Activated CD4-positive, alpha-beta T cell treated with anti-CD3 and anti-CD28 coated beads, Interleukin-2, amount 10 ng/mL, durations not matched to agents 7 days and 5 days (primary cell): ENCODE data around the gene SLC35F3. TPM values are rescaled to one million over a fixed set of nuclear protein-coding genes. Genes with fewer than 3 reads are reported as not detected.
"Not testable (repeated sequence)": the region's sequence is repeated elsewhere in the genome, so short reads cannot be mapped to it uniquely, and the experiment has no call there.

ENCODE experiments used
- CTCF ChIA-PET: fragments of 350-600 bp; sonication (Branson Sonifier 250); formaldehyde crosslinking; loops from one replicate; lab custom pipeline; 2021; ENCODE audit warnings: antibody characterized with exemption; lab: Charles Lee
- POLR2A ChIA-PET: fragments of 350-600 bp; sonication (Branson Sonifier 250); formaldehyde crosslinking; loops from one replicate; lab custom pipeline; 2021; ENCODE audit warnings: antibody characterized with exemption; lab: Charles Lee
- DNase-seq: peaks from one replicate; pipeline ENCODE4 v3.0.0-alpha.2; 2020
- H3K27ac Mint-ChIP-seq: one replicate; pipeline ENCODE4 v1.8.0; 2021; ENCODE audit warnings: mild to moderate bottlenecking, moderate library complexity, mixed read lengths
- H3K27me3 Mint-ChIP-seq: one replicate; pipeline ENCODE4 v1.8.0; 2021; ENCODE audit warnings: mixed read lengths
- H3K36me3 Mint-ChIP-seq: one replicate; pipeline ENCODE4 v1.8.0; 2021; ENCODE audit warnings: low read depth, mixed read lengths
- H3K4me1 Mint-ChIP-seq: one replicate; pipeline ENCODE4 v1.8.0; 2021; ENCODE audit warnings: mixed read lengths
- H3K4me3 Mint-ChIP-seq: one replicate; pipeline ENCODE4 v1.8.0; 2021; ENCODE audit warnings: mild to moderate bottlenecking, moderate library complexity, mixed read lengths
- H3K9me3 Mint-ChIP-seq: one replicate; pipeline ENCODE4 v1.8.0; 2021; ENCODE audit warnings: mixed read lengths
- total RNA-seq, 2 experiments: library from RNA; stranded (reverse); gene quantifications; one replicate each; pipeline ENCODE4 v1.2.3, GENCODE V29; 2021

Gene SLC35F3
- total RNA-seq, 2 experiments from 2014 or later, result 5.9 to 6.5 TPM

- POLR2A ChIA-PET, result no interaction called here
- peaks cover 12% of the 10 kb centered on the region for H3K9me3 Mint-ChIP-seq
- peaks cover 14% of the 10 kb centered on the region for H3K36me3 Mint-ChIP-seq
- H3K27ac Mint-ChIP-seq, result no peak overlapping the region
- no peak overlapping the region for H3K4me3 Mint-ChIP-seq
- CTCF ChIA-PET, result no interaction called here
- H3K4me1 Mint-ChIP-seq, result peaks cover 29% of the 10 kb centered on the region
- peaks cover 29% of the 10 kb centered on the region for H3K27me3 Mint-ChIP-seq
- DNase-seq, result no peak
These were observed 270.9 kb downstream of the SLC35F3 start for GRCh38 chr1:234175363-234175762.

- Mint-ChIP-seq H3K4me3 (no peak overlapping the region), H3K27ac (no peak overlapping the region), H3K4me1 (peaks cover 22% of the 10 kb centered on the region), H3K36me3 (peaks cover 14% of the 10 kb centered on the region), H3K27me3 (peaks cover 33% of the 10 kb centered on the region), H3K9me3 (peaks cover 12% of the 10 kb centered on the region)
- ChIA-PET CTCF (interaction anchor here (0.6 to 1.2 kb wide), 2 partner anchors 11 to 134 kb away, joined by 3 to 4 read pairs; no protein-coding TSS in a partner anchor), POLR2A (no interaction called here)
- DNase-seq, result no peak
These were observed 271.5 kb downstream of the SLC35F3 start for GRCh38 chr1:234176000-234176399.

GRCh38 chr1:234176847-234177246 lies 272.4 kb downstream of the SLC35F3 start:
- H3K4me1 Mint-ChIP-seq, result peaks cover 14% of the 10 kb centered on the region
- DNase-seq, H3K4me3 Mint-ChIP-seq, H3K27ac Mint-ChIP-seq, H3K36me3 Mint-ChIP-seq, POLR2A ChIA-PET: not testable (repeated sequence)
- H3K27me3 Mint-ChIP-seq, result peaks cover 38% of the 10 kb centered on the region
- CTCF ChIA-PET, result interaction anchor here (0.6 to 1.2 kb wide), 2 partner anchors 12 to 825 kb away, joined by 3 to 4 read pairs; no protein-coding TSS in a partner anchor
- H3K9me3 Mint-ChIP-seq, result peaks cover 12% of the 10 kb centered on the region

GRCh38 chr1:234185438-234185837 lies 281.0 kb downstream of the SLC35F3 start:
- ChIA-PET POLR2A (no interaction called here), CTCF (interaction anchor here (1.2 to 8.0 kb wide), 4 partner anchors 9 to 19 kb away, joined by 3 to 51 read pairs (median 4); no protein-coding TSS in a partner anchor)
- no peak for DNase-seq
- Mint-ChIP-seq H3K27ac (no peak overlapping the region), H3K27me3 (peaks cover 49% of the 10 kb centered on the region), H3K9me3 (peaks cover 6% of the 10 kb centered on the region), H3K4me3 (no peak overlapping the region), H3K36me3 (no peaks in the 10 kb centered on the region), H3K4me1 (peaks cover 3% of the 10 kb centered on the region)

- no peak overlapping the region for H3K4me3 Mint-ChIP-seq
- peaks cover 3% of the 10 kb centered on the region for H3K4me1 Mint-ChIP-seq
- peaks cover 53% of the 10 kb centered on the region for H3K27me3 Mint-ChIP-seq
- ChIA-PET POLR2A (no interaction called here), CTCF (interaction anchor here (1.7 to 8.0 kb wide), 2 partner anchors 8 to 14 kb away, joined by 4 to 51 read pairs; no protein-coding TSS in a partner anchor)
- peaks cover 9% of the 10 kb centered on the region for H3K9me3 Mint-ChIP-seq
- no peak for DNase-seq
- peaks cover 1% of the 10 kb centered on the region for H3K36me3 Mint-ChIP-seq
- H3K27ac Mint-ChIP-seq, result no peak overlapping the region
These were observed 281.7 kb downstream of the SLC35F3 start for GRCh38 chr1:234186037-234186688.

GRCh38 chr1:234188454-234188792 lies 283.9 kb downstream of the SLC35F3 start:
- Mint-ChIP-seq H3K4me3 (no peak overlapping the region), H3K27me3 (peaks cover 62% of the 10 kb centered on the region), H3K9me3 (peaks cover 15% of the 10 kb centered on the region), H3K4me1 (peaks cover 3% of the 10 kb centered on the region), H3K27ac (no peak overlapping the region), H3K36me3 (peaks cover 4% of the 10 kb centered on the region)
- ChIA-PET CTCF (interaction anchor here (1.2 to 8.0 kb wide), 5 partner anchors 10 to 21 kb away, joined by 4 to 51 read pairs (median 5); no protein-coding TSS in a partner anchor), POLR2A (no interaction called here)
- peak; percentile 26 for DNase-seq

GRCh38 chr1:234197839-234198238 lies 293.4 kb downstream of the SLC35F3 start:
- no peaks in the 10 kb centered on the region for H3K4me1 Mint-ChIP-seq
- POLR2A ChIA-PET, result no interaction called here

GRCh38 chr1:234199476-234200127 lies 295.1 kb downstream of the SLC35F3 start:
- no peak for DNase-seq
- H3K4me1 Mint-ChIP-seq, result no peaks in the 10 kb centered on the region
- peaks cover 3% of the 10 kb centered on the region for H3K9me3 Mint-ChIP-seq
- ChIA-PET CTCF (interaction anchor here (0.5 kb wide), 1 partner anchor 57 kb away, joined by 3 read pairs; no protein-coding TSS in a partner anchor), POLR2A (no interaction called here)
- peaks cover 49% of the 10 kb centered on the region for H3K27me3 Mint-ChIP-seq
- no peak overlapping the region for H3K4me3 Mint-ChIP-seq
- H3K36me3 Mint-ChIP-seq, result peaks cover 2% of the 10 kb centered on the region
- no peak overlapping the region for H3K27ac Mint-ChIP-seq

More at GRCh38 chr1:234197839-234198238, 293.4 kb downstream of the SLC35F3 start:
- Mint-ChIP-seq H3K9me3 (peaks cover 3% of the 10 kb centered on the region), H3K27me3 (peaks cover 58% of the 10 kb centered on the region), H3K36me3 (peaks cover 2% of the 10 kb centered on the region), H3K27ac (no peak overlapping the region), H3K4me3 (no peak overlapping the region)
- CTCF ChIA-PET, result no interaction called here
- DNase-seq, result no peak

GRCh38 chr1:234200566-234200965 lies 296.1 kb downstream of the SLC35F3 start:
- peaks cover 2% of the 10 kb centered on the region for H3K36me3 Mint-ChIP-seq
- H3K4me1 Mint-ChIP-seq, result no peaks in the 10 kb centered on the region
- no peak overlapping the region for H3K4me3 Mint-ChIP-seq
- no peak for DNase-seq
- H3K27ac Mint-ChIP-seq, result no peak overlapping the region
- POLR2A ChIA-PET, result no interaction called here
- CTCF ChIA-PET, result no interaction called here
- H3K27me3 Mint-ChIP-seq, result peaks cover 48% of the 10 kb centered on the region
- H3K9me3 Mint-ChIP-seq, result peaks cover 3% of the 10 kb centered on the region

GRCh38 chr1:234201600-234201999 lies 297.1 kb downstream of the SLC35F3 start:
- no peak for DNase-seq
- Mint-ChIP-seq H3K9me3 (peaks cover 3% of the 10 kb centered on the region), H3K4me3 (no peak overlapping the region), H3K4me1 (no peaks in the 10 kb centered on the region), H3K36me3 (peaks cover 2% of the 10 kb centered on the region), H3K27me3 (peaks cover 47% of the 10 kb centered on the region), H3K27ac (no peak overlapping the region)
- ChIA-PET CTCF (interaction anchor here (0.6 to 1.8 kb wide), 4 partner anchors 13 to 1073 kb away, joined by 3 to 6 read pairs (median 4); no protein-coding TSS in a partner anchor), POLR2A (interaction anchor here (0.6 kb wide), 1 partner anchor 135 kb away, joined by 4 read pairs; no protein-coding TSS in a partner anchor)

GRCh38 chr1:234205966-234206365 lies 301.5 kb downstream of the SLC35F3 start:
- Mint-ChIP-seq H3K36me3 (peaks cover 3% of the 10 kb centered on the region), H3K27me3 (peaks cover 25% of the 10 kb centered on the region), H3K9me3 (peaks cover 3% of the 10 kb centered on the region), H3K4me3 (no peak overlapping the region), H3K4me1 (no peaks in the 10 kb centered on the region), H3K27ac (no peak overlapping the region)
- no peak for DNase-seq
- CTCF ChIA-PET, result interaction anchor here (1.0 kb wide), 1 partner anchor 104 kb away, joined by 3 read pairs; no protein-coding TSS in a partner anchor
- POLR2A ChIA-PET, result interaction anchor here (0.6 kb wide), 1 partner anchor 1852 kb away, joined by 10 read pairs; no protein-coding TSS in a partner anchor

GRCh38 chr1:234206651-234207284 lies 302.3 kb downstream of the SLC35F3 start:
- no peaks in the 10 kb centered on the region for H3K4me1 Mint-ChIP-seq
- DNase-seq, result no peak
- H3K36me3 Mint-ChIP-seq, result peaks cover 3% of the 10 kb centered on the region
- H3K4me3 Mint-ChIP-seq, result no peak overlapping the region
- peaks cover 3% of the 10 kb centered on the region for H3K9me3 Mint-ChIP-seq
- ChIA-PET CTCF (interaction anchor here (1.0 to 1.3 kb wide), 3 partner anchors 19 to 120 kb away, joined by 3 read pairs; no protein-coding TSS in a partner anchor), POLR2A (interaction anchor here (0.6 kb wide), 1 partner anchor 1853 kb away, joined by 10 read pairs; no protein-coding TSS in a partner anchor)
- H3K27ac Mint-ChIP-seq, result no peak overlapping the region
- peaks cover 18% of the 10 kb centered on the region for H3K27me3 Mint-ChIP-seq
